CD4-positive, alpha-beta T cell treated with Interleukin-4 for 1 hour (primary cell): ENCODE measurements around the gene PEX5L.
A peak's percentile ranks its signal among the peaks of the same experiment; 100 is the strongest.
"Not testable (repeated sequence)": the region's sequence is repeated elsewhere in the genome, so short reads cannot be mapped to it uniquely, and the experiment has no call there.

Source experiments
- DNase-seq, 2 donors: peaks; one replicate each; pipeline ENCODE4 v3.0.0-alpha.2; 2020 to 2022

Gene PEX5L

DNA sequence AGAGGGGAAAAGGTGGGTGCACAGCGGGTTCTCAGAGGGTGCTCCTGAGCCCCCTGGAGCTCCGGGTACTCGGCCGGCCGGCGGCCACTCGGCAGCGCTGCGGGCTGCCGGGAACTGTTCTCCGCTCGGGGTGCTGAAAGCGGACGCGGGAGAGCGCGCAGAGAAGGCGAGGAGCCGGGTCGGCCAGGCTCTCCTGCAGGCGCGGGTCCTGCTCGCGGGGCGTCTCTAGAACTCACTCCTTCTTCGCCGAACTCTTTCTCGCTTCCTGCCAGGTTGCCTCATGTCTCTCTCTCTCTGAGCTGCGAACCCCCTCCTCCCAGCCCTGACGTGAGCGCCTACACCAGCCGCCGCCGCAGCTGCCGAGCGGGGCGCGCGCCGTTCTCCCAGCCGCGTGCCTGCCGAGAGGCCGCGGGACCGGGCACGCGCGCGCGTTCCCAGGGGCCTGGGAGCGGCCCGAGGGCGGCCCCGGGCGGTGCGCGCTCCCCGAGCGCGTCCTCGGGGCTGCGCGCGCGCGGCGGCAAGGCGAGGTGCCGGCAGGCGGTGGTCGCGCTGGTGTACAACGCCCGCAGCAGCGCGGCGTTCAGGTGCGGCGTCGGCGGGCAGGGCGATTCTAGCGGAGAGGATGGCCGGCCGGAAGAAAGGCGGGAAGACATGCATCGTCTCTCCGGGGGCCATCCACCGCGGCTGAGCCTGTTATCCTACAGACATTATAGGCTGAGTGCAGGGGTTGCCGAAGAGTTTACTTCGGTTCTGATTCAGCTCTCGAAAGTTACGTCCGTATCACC is at the start of gene PEX5L:
PEX5L (minus strand) TSS at position 267 of the 785 bp plus-strand sequence. CDS start 338 bp downstream, outside the sequence.
- DNase-seq: peak in 1 of 2 donors; percentile 12

DNA sequence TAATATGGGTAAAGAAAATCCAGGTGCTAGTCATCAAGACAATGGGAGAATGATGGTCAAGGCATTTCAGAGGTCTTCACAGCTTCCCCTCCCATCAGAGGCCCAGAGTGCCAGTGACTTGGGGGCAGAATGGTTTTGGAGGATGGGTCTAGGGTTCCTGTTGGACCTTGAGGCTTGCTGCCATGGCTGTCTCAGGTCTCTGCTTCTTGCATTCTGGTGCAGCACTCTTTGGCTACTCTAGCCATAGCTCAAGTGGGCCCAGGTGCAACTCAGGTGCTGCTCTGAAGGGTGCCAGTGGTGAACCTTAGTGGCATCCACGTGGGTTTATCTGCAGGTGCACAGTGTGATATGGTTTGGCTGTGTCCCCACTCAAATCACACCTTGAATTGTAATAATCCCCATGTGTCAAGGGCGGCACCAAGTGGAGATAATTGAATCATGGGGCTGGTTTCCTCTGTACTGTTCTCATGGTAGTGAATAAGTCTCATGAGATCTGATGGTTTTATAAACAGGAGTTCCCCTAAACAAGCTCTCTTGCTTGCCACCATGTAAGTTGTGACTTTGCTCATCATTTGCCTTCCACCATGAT is 48.5 kb upstream of the PEX5L start:
- no peak for DNase-seq

DNA sequence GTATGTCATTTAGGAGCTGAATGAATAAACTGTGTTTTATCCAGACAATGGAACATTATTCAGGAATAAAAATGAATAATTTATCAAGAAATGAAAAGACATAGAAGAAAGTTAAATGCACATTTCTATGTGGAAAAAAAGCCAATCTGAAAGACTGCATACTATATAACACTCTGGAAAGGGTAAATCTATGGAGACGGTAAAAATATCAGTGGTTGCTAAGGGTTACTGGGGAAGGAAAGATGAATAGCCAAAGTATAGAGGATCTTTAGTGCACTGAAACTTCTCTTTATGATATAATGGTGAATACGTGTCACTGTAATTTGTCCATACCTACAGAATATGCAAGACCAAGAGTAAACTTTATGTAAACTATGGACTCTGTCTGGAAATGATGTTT is 46.0 kb upstream of the PEX5L start:
- DNase-seq: no peak

DNA sequence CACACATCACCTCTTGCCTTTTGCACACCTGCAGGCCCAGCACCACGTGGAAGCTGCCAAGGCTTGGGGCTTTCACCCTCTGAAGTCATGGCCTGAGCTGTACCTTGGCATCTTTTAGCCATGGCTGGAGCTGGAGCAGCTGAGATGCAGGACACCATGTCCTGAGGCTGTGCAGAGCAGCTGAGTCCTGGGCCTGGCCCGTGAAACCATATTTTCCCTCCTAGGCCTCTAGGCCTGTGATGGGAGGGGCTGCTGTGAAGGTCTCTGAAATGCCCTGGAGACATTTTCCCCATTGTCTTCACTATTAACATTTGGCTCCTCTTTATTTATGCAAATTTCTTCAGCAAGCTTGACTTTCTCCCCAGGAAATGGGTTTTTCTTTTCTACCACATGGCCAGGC is 41.9 kb upstream of the PEX5L start:
- DNase-seq: no peak

- no peak for DNase-seq
These were observed 36.8 kb upstream of the PEX5L start for GRCh38 chr3:180073561-180073960.

- no peak for DNase-seq
These were observed 36.0 kb upstream of the PEX5L start for GRCh38 chr3:180072786-180073185.

DNA sequence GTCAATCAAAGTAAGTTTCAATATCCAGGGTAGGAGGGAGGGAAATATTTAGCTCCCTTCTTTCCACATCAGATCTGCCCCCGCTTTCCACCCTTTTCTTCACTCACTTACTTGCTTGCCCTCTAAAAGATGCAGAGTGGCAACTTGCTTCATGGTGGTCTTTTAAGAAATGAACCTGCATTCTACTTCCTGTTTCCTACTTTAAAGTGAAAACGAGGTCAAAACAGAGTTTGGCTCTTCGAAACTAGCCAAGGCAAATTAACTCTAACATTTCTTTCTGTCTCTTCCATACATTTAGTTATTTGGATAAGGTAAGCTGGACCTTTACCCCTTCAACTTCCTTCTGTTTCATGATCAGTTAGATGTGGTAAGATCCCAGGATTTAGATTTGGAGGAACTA is 34.2 kb upstream of the PEX5L start:
- DNase-seq: no peak

- no peak for DNase-seq
These were observed 31.3 kb upstream of the PEX5L start for GRCh38 chr3:180068023-180068422.

DNA sequence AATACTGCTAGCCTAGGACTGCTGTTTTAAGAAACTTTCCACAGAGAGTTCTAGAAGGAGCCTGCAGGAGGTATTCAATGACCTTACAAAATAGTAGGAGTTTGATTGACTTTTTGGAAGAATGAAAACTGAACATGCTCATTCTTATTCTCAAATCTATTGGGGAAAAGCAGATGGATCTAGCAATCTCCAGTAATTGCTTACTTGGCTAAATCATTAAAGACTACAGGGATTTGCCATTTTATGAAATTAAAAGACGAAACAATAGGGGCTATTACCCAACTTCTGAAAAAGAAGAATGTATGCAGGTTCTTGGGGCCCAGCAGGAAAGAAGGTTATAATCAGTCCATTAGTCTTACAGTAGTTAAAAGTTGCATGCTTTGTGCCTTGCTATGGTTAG is 29.9 kb upstream of the PEX5L start:
- no peak for DNase-seq

DNA sequence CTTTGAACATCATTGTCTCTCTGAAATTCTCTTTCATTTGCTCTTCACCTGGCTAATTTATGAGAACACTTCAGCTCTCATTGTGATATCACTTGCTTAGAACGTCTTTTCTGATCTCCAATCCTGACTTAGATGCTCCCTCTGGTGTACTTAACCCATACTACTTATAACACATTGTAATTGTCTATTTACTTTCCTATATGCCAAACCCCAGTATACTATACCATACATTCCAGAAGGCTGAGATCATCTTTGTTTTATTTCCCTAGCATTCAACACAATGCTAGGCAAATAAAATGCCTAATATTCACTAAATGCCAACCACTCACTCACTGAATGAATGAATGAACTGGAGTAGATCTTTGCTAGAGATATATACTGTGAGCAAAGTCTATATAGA is 27.0 kb upstream of the PEX5L start:
- no peak for DNase-seq

DNA sequence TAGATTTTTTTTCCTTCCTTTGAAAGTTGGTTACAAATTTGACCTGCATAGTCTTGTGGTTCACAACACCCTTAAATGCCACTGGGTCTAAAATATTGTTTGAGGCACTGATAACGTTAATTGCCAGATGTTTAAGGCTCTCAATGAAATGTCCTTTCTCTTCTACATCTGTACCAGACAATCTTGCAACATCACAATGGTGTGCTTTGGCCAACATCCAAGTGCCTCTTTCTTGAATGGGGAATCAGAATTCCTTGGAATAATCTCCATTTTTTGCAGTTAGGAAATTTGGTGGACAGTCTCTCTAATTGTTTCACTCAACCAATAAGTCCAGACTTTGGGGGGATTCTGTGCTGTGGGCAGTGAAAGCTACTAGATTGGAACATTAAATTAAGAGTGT is 26.0 kb upstream of the PEX5L start:
- no peak for DNase-seq

DNA sequence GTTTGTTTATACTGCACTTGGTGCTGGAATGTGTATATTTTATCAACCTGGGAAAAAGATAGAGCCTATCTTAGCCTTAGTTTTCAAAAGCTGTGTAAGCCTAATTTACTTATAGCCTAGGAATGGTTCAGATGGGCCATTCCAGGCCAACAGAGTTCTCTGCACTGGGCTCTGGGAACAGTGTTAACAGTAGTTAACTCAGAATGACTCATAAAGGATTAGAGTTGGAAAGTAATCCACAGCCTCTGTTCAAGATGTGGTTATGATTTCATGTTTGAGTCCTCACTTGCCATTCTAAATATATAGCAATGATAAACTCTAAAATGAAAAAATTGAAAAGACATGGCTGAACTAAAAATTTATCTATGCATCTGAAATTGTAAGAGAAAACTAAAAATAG is 22.6 kb upstream of the PEX5L start:
- no peak for DNase-seq

GRCh38 chr3:180058238-180058637 is 21.5 kb upstream of the PEX5L start:
- DNase-seq: no peak

DNA sequence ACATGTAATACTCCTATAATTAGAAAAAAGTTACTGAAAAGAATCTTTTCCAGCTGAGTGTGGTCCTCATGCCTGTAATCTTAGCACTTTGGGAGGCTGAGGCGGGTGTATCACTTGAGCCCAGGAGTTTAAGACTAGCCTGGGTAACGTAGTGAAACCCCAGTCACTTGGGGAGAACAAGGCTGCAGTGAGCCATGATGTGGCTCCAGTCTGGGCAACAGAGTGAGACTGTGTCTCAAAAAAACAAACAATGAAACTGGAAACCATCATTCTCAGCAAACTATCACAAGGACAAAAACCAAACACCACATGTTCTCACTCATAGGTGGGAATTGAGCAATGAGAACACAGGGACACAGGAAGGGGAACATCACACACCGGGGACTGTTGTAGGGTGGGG is 18.9 kb upstream of the PEX5L start:
- DNase-seq: not testable (repeated sequence)

DNA sequence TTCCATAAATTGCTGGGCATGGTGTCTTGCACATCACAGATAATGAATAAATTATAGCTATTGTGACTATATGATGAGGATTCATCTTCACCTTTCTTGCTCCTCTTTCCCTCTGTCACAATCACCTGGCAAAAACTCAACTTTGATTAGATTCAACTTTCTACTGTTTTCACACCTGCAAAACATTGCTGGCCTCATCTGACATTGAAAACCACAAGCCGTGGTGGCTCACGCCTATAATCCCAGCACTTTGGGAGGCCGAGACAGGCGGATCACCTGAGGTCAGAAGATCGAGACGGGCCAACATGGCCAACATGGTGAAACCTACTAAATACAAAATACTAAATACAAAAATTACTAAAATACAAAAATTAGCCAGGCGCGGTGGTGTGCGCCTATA is 12.7 kb upstream of the PEX5L start:
- DNase-seq: no peak

DNA sequence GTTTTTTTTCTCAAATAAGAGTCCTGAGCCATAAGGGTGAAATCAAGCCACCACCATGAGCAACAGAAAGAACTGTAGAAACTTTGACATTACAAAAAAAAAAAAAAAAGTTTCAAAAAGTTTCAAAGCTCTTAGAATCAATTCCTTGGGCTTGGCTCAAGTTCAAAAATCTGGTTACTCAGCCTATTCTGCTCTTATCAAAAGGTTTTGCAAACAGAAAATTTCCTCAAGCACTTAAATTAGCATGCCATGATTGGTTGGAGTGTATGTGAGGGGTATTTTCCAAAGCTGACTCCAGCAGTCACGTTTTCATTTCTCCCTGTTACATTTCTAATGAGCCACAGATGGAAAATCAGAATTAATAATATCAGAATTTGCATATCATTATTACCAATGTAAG is 12.1 kb upstream of the PEX5L start:
- DNase-seq: no peak

DNA sequence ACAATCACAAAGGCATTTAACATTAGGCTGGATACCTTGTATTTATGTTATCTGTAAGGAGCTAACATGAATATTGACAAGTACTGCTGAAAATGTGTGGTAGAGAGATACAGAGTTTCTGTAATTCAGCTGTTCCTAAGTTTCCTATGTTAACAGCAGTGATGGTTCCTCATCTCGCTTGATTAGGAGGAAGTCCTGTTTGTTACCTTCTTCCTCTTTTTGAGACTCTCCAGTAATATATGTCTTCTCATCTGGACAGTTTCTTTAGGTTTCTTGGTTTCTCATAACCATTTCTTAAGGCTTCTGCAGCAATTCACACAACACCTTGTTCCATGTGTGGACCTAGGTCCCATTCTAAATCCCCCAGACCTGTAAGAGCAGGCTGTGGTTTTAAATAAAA is 11.4 kb upstream of the PEX5L start:
- no peak for DNase-seq

- no peak for DNase-seq
These were observed 4.2 kb upstream of the PEX5L start for GRCh38 chr3:180040966-180041365.

- DNase-seq: no peak
These were observed 556 bp downstream of the PEX5L start for GRCh38 chr3:180036092-180036670.

DNA sequence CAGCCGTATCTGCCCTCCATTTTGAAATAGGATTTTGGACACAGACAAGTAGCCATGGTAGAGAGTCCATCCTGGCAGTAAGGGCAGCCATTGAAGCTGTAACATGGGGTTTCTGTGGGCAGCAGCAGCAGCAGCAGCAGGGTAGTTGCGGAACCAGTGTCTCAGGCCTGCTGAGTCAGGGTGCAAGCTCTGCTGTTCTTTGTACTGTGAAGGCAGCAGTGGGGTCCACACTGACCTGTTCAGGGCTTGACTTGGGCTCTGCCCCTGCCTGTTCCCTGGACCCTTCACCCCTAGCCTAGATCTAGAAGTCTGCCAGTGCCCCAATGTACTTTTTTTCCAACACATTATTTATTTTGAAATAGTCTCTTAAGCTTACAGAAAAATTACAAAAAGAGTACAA is 9.7 kb downstream of the PEX5L start:
- no peak for DNase-seq

DNA sequence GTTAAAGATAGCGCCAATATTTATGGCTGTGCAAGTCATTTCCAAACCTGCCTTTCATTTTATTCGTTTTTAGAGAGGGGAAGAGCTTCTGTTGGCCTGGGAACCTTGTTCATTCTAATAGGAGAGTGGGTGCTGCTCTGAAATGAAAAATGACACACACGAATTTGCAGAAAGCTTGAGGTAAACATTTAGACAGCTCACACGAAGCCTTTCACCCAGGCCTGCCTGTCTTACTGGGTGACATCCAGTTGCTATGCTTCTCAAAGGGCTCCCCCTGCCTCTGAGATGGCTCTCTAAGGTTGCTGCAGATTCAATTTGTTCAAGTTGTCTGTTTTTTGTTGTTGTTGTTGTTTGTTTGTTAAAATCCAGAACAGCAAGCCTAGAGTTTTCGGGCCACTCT is 18.2 kb downstream of the PEX5L start:
- DNase-seq: no peak

GRCh38 chr3:180017846-180018245 is 18.9 kb downstream of the PEX5L start:
- DNase-seq: no peak

- no peak for DNase-seq
These were observed 24.8 kb downstream of the PEX5L start for GRCh38 chr3:180011927-180012326.

DNA sequence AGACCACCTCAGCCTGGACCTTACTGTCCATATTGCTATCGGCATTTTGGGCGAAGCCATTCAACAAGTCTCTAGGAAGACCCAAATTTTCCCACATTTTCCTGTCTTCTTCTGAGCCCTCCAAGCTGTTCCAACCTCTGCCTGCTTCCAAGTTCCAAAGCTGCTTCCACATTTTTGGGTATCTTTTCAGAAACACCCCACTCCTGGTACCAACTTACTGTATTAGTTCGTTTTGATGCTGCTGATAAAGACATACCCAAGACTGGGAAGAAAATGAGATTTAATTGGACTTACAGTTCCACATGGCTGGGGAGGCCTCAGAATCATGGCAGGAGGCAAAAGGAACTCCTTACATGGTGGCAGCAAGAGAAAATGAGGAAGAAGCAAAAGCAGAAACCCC is 28.4 kb downstream of the PEX5L start:
- not testable (repeated sequence) for DNase-seq

GRCh38 chr3:180004542-180004941 is 32.2 kb downstream of the PEX5L start:
- no peak for DNase-seq
